ENCODE data around the gene WNT8A.

WNT8A gene

GRCh38 chr5:138096997-138097828 lies 13.4 kb downstream of the WNT8A start:
- no peak overlapping the region for H3K4me3 Mint-ChIP-seq
- peaks cover 0 to 2% of the 10 kb centered on the region in 2 donors for H3K4me1 Mint-ChIP-seq (ENCODE audit: low read depth in 2 of 2)
- no peaks in the 10 kb centered on the region for H3K9me3 Mint-ChIP-seq
- ATAC-seq (replicated peaks) (no peak), DNase-seq (no peak)
- no peaks in the 10 kb centered on the region for H3K36me3 Mint-ChIP-seq (ENCODE audit: insufficient read depth)
- H3K27me3 Mint-ChIP-seq, result peaks cover 49 to 59% of the 10 kb centered on the region in 2 donors
- H3K27ac Mint-ChIP-seq, result no peak overlapping the region

- ATAC-seq (replicated peaks) (no peak), DNase-seq (no peak)
- Mint-ChIP-seq H3K4me1 (ENCODE audit: low read depth in 2 of 2) (no peaks in the 10 kb centered on the region), H3K4me3 (no peak overlapping the region), H3K27ac (no peak overlapping the region), H3K27me3 (peaks cover 22 to 38% of the 10 kb centered on the region in 2 donors), H3K9me3 (no peaks in the 10 kb centered on the region), H3K36me3 (ENCODE audit: insufficient read depth) (no peaks in the 10 kb centered on the region)
Measured at GRCh38 chr5:138102454-138103318, 18.9 kb downstream of the WNT8A start.

- ATAC-seq (replicated peaks), result no peak
- no peak for DNase-seq
- Mint-ChIP-seq H3K4me1 (ENCODE audit: low read depth in 2 of 2) (no peaks in the 10 kb centered on the region), H3K27ac (no peak overlapping the region), H3K27me3 (peaks cover 21 to 35% of the 10 kb centered on the region in 2 donors), H3K4me3 (no peak overlapping the region), H3K36me3 (ENCODE audit: insufficient read depth) (no peaks in the 10 kb centered on the region), H3K9me3 (no peaks in the 10 kb centered on the region)
Measured at GRCh38 chr5:138103319-138103637, 19.4 kb downstream of the WNT8A start.

DNA sequence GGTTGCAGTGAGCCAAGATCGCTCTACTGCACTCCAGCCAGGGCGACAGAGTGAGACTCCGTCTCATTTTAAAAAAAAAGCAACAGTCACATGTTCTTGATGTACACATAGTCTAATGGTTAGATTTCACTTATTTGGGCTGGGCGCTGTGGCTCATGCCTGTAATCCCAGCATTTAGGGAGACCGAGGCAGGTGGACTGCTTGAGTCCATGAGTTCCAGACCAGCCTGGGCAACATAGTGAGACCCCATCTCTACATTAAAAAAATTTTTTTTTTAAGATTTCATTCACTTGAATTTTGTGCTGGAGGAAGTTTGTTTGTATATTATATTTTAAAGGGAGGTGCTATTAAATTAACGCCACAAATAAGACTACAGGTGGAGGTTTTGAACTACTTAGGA lies 21.9 kb downstream of the WNT8A start:
- no peak for DNase-seq
- Mint-ChIP-seq H3K27me3 (peaks cover 14 to 25% of the 10 kb centered on the region in 2 donors), H3K4me3 (no peak overlapping the region), H3K4me1 (ENCODE audit: low read depth in 2 of 2) (no peaks in the 10 kb centered on the region), H3K36me3 (ENCODE audit: insufficient read depth) (peaks cover 3% of the 10 kb centered on the region), H3K9me3 (no peaks in the 10 kb centered on the region), H3K27ac (no peak overlapping the region)
- ATAC-seq (replicated peaks), result no peak

- no peaks in the 10 kb centered on the region for H3K4me1 Mint-ChIP-seq (ENCODE audit: low read depth in 2 of 2)
- DNase-seq (no peak), ATAC-seq (replicated peaks) (no peak)
- H3K27ac Mint-ChIP-seq, result no peak overlapping the region
- peaks cover 5 to 22% of the 10 kb centered on the region in 2 donors for H3K27me3 Mint-ChIP-seq
- no peaks in the 10 kb centered on the region for H3K9me3 Mint-ChIP-seq
- peaks cover 3% of the 10 kb centered on the region for H3K36me3 Mint-ChIP-seq (ENCODE audit: insufficient read depth)
- no peak overlapping the region for H3K4me3 Mint-ChIP-seq
Measured at GRCh38 chr5:138107213-138107612, 23.4 kb downstream of the WNT8A start.

GRCh38 chr5:138109463-138110265 lies 25.8 kb downstream of the WNT8A start:
- ATAC-seq (replicated peaks) (no peak), DNase-seq (no peak)
- Mint-ChIP-seq H3K9me3 (no peaks in the 10 kb centered on the region), H3K36me3 (ENCODE audit: insufficient read depth) (peaks cover 3% of the 10 kb centered on the region), H3K4me1 (ENCODE audit: low read depth in 2 of 2) (no peaks in the 10 kb centered on the region), H3K4me3 (no peak overlapping the region), H3K27me3 (peaks cover 12 to 28% of the 10 kb centered on the region in 2 donors), H3K27ac (no peak overlapping the region)

- Mint-ChIP-seq H3K4me1 (ENCODE audit: low read depth in 2 of 2) (no peaks in the 10 kb centered on the region), H3K9me3 (no peaks in the 10 kb centered on the region), H3K27me3 (peaks cover 12 to 28% of the 10 kb centered on the region in 2 donors), H3K27ac (no peak overlapping the region), H3K36me3 (ENCODE audit: insufficient read depth) (peaks cover 3% of the 10 kb centered on the region), H3K4me3 (no peak overlapping the region)
- DNase-seq, result no peak
- no peak for ATAC-seq (replicated peaks)
Measured at GRCh38 chr5:138110266-138110963, 26.6 kb downstream of the WNT8A start.

GRCh38 chr5:138111181-138111580 lies 27.3 kb downstream of the WNT8A start:
- H3K9me3 Mint-ChIP-seq, result no peaks in the 10 kb centered on the region
- DNase-seq (no peak), ATAC-seq (replicated peaks) (no peak)
- no peak overlapping the region for H3K4me3 Mint-ChIP-seq
- no peak overlapping the region for H3K27ac Mint-ChIP-seq
- peaks cover 12 to 28% of the 10 kb centered on the region in 2 donors for H3K27me3 Mint-ChIP-seq
- peaks cover 3% of the 10 kb centered on the region for H3K36me3 Mint-ChIP-seq (ENCODE audit: insufficient read depth)
- H3K4me1 Mint-ChIP-seq (ENCODE audit: low read depth in 2 of 2), result no peaks in the 10 kb centered on the region

GRCh38 chr5:138111937-138112336 lies 28.1 kb downstream of the WNT8A start:
- no peak overlapping the region for H3K4me3 Mint-ChIP-seq
- H3K4me1 Mint-ChIP-seq (ENCODE audit: low read depth in 2 of 2), result no peaks in the 10 kb centered on the region
- no peaks in the 10 kb centered on the region for H3K9me3 Mint-ChIP-seq
- DNase-seq, result no peak
- H3K27ac Mint-ChIP-seq, result no peak overlapping the region
- H3K36me3 Mint-ChIP-seq (ENCODE audit: insufficient read depth), result peaks cover 3% of the 10 kb centered on the region
- peaks cover 18 to 28% of the 10 kb centered on the region in 2 donors for H3K27me3 Mint-ChIP-seq
- ATAC-seq (replicated peaks), result no peak

- no peaks in the 10 kb centered on the region for H3K9me3 Mint-ChIP-seq
- DNase-seq (no peak), ATAC-seq (replicated peaks) (no peak)
- H3K36me3 Mint-ChIP-seq (ENCODE audit: insufficient read depth), result peaks cover 3% of the 10 kb centered on the region
- H3K4me1 Mint-ChIP-seq (ENCODE audit: low read depth in 2 of 2), result no peaks in the 10 kb centered on the region
- H3K4me3 Mint-ChIP-seq, result no peak overlapping the region
- no peak overlapping the region for H3K27ac Mint-ChIP-seq
- peaks cover 25 to 27% of the 10 kb centered on the region in 2 donors for H3K27me3 Mint-ChIP-seq
Measured at GRCh38 chr5:138115254-138115653, 31.4 kb downstream of the WNT8A start.

DNA sequence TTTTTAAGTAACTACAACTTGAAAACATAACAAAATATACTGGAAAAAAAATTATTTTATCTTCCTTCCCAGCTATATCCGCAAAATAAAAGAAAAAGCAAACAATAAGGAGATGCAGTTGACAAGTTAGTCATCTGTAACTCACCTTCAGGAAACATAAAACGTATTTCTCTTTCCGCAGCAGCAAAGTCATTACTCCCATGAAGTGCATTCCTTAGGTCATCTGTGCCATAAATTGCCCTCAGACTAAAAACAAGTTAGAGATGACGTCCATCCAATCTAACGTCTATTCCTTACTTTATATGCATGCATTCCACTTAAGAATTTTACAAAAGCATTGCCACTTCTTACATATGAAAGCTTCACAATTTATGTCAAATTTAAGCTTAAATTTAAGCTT lies 44.5 kb downstream of the WNT8A start:
- H3K27me3 Mint-ChIP-seq, result peaks cover 12 to 13% of the 10 kb centered on the region in 2 donors
- H3K4me1 Mint-ChIP-seq (ENCODE audit: low read depth in 2 of 2), result no peaks in the 10 kb centered on the region
- no peaks in the 10 kb centered on the region for H3K36me3 Mint-ChIP-seq (ENCODE audit: insufficient read depth)
- no peak for ATAC-seq (replicated peaks)
- H3K27ac Mint-ChIP-seq, result no peak overlapping the region
- H3K4me3 Mint-ChIP-seq, result no peak overlapping the region
- no peaks in the 10 kb centered on the region for H3K9me3 Mint-ChIP-seq
- no peak for DNase-seq

DNA sequence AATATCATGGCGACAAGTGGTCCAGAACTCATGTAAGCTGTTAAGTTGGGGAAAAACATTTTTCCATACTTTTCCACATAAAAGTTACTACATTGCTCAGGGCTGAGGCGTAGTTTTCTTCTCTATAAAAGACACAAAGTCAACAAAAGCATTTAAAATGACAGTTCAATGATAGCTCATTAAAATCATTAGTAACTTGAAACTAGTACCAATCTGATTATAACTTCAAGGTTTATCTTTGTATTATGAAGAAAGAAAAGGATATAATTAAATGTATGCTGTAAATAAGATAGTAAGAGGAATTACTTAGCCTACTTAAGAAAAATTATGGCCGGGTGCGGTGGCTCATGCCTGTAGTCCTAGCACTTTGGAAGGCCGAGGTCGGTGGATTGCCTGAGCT lies 45.5 kb downstream of the WNT8A start:
- Mint-ChIP-seq H3K27ac (no peak overlapping the region), H3K4me1 (ENCODE audit: low read depth in 2 of 2) (no peaks in the 10 kb centered on the region), H3K27me3 (peaks cover 11 to 12% of the 10 kb centered on the region in 2 donors), H3K9me3 (no peaks in the 10 kb centered on the region), H3K4me3 (no peak overlapping the region), H3K36me3 (ENCODE audit: insufficient read depth) (no peaks in the 10 kb centered on the region)
- ATAC-seq (replicated peaks) (no peak), DNase-seq (no peak)

DNA sequence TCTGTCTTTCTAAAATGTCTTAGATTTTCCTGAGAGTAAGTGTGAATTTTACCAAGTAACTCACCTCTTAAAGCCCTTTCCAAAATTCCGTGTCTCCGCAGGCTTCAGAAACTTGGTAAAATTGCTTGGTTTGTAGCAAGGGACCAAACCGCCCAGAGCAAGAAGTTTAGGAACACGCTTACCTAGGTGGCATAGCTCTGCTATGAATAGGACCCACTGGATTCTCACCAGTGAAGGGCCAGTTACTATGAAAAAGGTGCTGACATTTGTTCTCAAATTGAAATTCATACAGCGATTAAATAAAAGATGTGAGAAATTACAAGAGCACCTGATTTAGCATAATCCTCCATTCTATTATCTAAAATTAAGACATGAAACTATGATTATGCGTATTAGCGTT lies 48.7 kb downstream of the WNT8A start:
- no peak for ATAC-seq (replicated peaks)

More for the DNA sequence above, 48.7 kb downstream of the WNT8A start:
- DNase-seq, result no peak
- Mint-ChIP-seq H3K27me3 (peaks cover 26 to 30% of the 10 kb centered on the region in 2 donors), H3K9me3 (no peaks in the 10 kb centered on the region), H3K4me1 (ENCODE audit: low read depth in 2 of 2) (no peaks in the 10 kb centered on the region), H3K36me3 (ENCODE audit: insufficient read depth) (peaks cover 2% of the 10 kb centered on the region), H3K4me3 (peak overlapping the region in 1 of 2 donors; percentile 83), H3K27ac (no peak overlapping the region)
